Cardiac muscle cell (in vitro differentiated cells and primary cell): ENCODE data around the gene KCNMB2. TPM values are rescaled to one million over a fixed set of nuclear protein-coding genes. Genes with fewer than 3 reads are reported as not detected.
"Not testable (repeated sequence)": the region's sequence is repeated elsewhere in the genome, so short reads cannot be mapped to it uniquely, and the experiment has no call there.

Experiments used
- DNase-seq, 2 donors: peaks; one replicate each; pipeline versions ENCODE4 v3.0.0 to v3.0.0-alpha.2; 2010 to 2017; ENCODE audit warnings: low read depth in 1 of 2, low spot score in 1 of 2
- H3K27ac ChIP-seq: fragments of 200-600 bp; sonication (generic); 2 replicates; pipeline ENCODE4 v1.5.1; 2016
- H3K27me3 ChIP-seq: fragments of 200-600 bp; sonication (generic); 2 replicates; pipeline ENCODE4 v1.6.0; 2016; ENCODE audit warnings: control low read depth
- H3K36me3 ChIP-seq: fragments of 200-600 bp; sonication (generic); 2 replicates; pipeline ENCODE4 v1.5.1; 2016; ENCODE audit warnings: control low read depth
- H3K4me1 ChIP-seq: fragments of 200-600 bp; sonication (generic); 2 replicates; pipeline ENCODE4 v1.8.1; 2017; ENCODE audit warnings: low read depth, mild to moderate bottlenecking, mixed run types
- H3K4me3 ChIP-seq: fragments of 200-600 bp; sonication (generic); 2 replicates; pipeline ENCODE4 v1.5.1; 2016; ENCODE audit warnings: mild to moderate bottlenecking
- H3K9me3 ChIP-seq: fragments of 200-600 bp; sonication (generic); 2 replicates; pipeline ENCODE4 v1.5.1; 2017; ENCODE audit warnings: low read depth, mild to moderate bottlenecking, control low read depth
- polyA plus RNA-seq: library from polyadenylated mRNA; unstranded; fragments of >200 nt; fragmentation: Nextera tagmentation; extraction: Ambion mirVana; gene quantifications from 2 replicates; pipeline ENCODE4 v1.2.1, GENCODE V29; 2016
- total RNA-seq: library from RNA; depleted of rRNA; stranded (reverse); fragments of >200 nt; gene quantifications from 2 replicates; pipeline ENCODE4 v1.2.3, GENCODE V29; 2016
- TF ChIP-seq, protein P1 (sequence below): IDR thresholded peaks from 2 replicates; pipeline ENCODE4 v1.5.1; 2012; ENCODE audit warnings: low read depth, mild to moderate bottlenecking, low read length

KCNMB2 gene
- total and polyA plus RNA-seq, 2 experiments from 2014 or later: 0.33 TPM; not detected in 1

DNA sequence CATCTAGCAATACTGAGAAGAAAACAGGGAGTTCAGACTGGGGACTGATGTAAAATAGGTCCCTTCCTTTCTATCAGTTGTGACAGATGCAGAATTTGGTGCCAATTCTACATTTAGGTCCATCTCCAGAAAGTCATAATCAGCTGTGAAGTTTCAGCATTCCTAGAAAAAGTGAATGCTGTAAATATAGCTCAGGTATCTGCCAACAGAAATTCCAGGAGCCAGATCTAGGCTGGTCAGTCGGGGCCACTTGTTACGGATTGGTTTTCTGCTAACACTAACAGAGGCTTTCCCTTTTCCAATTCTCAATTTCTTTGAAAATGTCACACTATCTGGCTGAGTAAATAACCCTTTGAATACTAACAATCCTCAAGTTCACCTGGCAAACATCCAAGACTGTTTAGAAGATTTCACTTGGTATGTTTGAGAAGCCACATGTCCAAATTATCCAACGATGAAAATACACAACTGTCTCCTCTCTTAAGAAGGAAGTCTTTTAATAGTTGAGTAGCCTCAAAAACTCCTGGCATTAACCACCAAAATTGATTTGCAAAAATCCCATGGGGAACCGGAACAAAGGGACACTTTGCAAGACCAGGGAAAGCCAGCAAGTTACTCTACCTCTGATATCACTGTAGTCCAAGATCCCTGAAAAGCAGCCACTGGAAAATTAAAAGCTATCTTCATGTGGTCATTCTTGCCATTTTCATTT is 313.1 kb downstream of the KCNMB2 start:
- Histone ChIP-seq H3K27me3 (no peaks in the 10 kb centered on the region), H3K4me3 (no peak overlapping the region), H3K36me3 (no peaks in the 10 kb centered on the region), H3K4me1 (no peaks in the 10 kb centered on the region), H3K9me3 (no peaks in the 10 kb centered on the region), H3K27ac (no peak overlapping the region)
- DNase-seq: no peak
- TF ChIP-seq, protein P1, sequence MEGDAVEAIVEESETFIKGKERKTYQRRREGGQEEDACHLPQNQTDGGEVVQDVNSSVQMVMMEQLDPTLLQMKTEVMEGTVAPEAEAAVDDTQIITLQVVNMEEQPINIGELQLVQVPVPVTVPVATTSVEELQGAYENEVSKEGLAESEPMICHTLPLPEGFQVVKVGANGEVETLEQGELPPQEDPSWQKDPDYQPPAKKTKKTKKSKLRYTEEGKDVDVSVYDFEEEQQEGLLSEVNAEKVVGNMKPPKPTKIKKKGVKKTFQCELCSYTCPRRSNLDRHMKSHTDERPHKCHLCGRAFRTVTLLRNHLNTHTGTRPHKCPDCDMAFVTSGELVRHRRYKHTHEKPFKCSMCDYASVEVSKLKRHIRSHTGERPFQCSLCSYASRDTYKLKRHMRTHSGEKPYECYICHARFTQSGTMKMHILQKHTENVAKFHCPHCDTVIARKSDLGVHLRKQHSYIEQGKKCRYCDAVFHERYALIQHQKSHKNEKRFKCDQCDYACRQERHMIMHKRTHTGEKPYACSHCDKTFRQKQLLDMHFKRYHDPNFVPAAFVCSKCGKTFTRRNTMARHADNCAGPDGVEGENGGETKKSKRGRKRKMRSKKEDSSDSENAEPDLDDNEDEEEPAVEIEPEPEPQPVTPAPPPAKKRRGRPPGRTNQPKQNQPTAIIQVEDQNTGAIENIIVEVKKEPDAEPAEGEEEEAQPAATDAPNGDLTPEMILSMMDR: no peak

DNA sequence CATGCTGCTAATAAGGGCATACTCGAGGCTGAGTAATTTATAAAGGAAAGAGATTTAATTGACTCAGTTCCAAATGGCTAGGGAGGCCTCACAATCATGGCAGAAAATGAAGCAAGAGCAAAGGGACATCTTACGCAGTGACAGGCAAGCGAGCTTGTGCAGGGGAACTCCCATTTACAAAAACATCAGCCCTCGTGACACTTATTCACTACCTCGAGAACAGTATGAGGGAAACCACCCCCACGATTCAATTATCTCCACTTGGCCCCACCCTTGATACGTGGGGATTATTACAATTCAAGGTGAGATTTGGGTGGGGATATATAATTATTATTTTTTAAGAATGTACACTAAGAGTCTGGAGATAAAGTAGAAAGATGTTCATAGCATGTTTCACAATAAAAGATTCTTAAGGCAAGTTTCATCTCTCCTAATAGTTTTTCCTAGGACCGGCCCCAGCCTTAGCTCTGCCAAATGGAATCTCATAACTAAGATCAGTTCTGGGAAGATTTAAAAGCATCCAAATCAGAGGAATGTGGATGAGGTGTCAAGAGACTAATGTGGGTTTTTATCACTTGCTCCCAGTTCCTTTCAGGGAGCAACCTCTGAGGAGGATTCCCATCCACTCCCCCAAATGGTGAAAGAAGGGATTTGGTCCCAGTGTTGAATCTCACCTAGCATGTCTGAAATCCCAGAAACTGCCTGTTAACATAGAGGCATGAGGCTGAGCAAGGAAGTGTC is 314.4 kb downstream of the KCNMB2 start:
- Histone ChIP-seq H3K4me3 (no peak overlapping the region), H3K27ac (no peak overlapping the region), H3K27me3 (no peaks in the 10 kb centered on the region), H3K9me3 (no peaks in the 10 kb centered on the region), H3K36me3 (no peaks in the 10 kb centered on the region), H3K4me1 (no peaks in the 10 kb centered on the region)
- TF ChIP-seq, protein P1: no peak
- DNase-seq: no peak

- H3K9me3 ChIP-seq: no peaks in the 10 kb centered on the region
- H3K36me3 ChIP-seq: no peaks in the 10 kb centered on the region
- no peaks in the 10 kb centered on the region for H3K27me3 ChIP-seq
- no peak overlapping the region for H3K4me3 ChIP-seq
- no peak for DNase-seq
- no peaks in the 10 kb centered on the region for H3K4me1 ChIP-seq
- TF ChIP-seq, protein P1: no peak
- H3K27ac ChIP-seq: no peak overlapping the region
Observed at GRCh38 chr3:178851564-178851963, 315.3 kb downstream of the KCNMB2 start.

- Histone ChIP-seq H3K4me1 (no peaks in the 10 kb centered on the region), H3K36me3 (no peaks in the 10 kb centered on the region), H3K9me3 (no peaks in the 10 kb centered on the region), H3K27ac (no peak overlapping the region), H3K27me3 (no peaks in the 10 kb centered on the region), H3K4me3 (no peak overlapping the region)
- TF ChIP-seq, protein P1: no peak
- no peak for DNase-seq
Observed at GRCh38 chr3:178856804-178857203, 320.6 kb downstream of the KCNMB2 start.

DNA sequence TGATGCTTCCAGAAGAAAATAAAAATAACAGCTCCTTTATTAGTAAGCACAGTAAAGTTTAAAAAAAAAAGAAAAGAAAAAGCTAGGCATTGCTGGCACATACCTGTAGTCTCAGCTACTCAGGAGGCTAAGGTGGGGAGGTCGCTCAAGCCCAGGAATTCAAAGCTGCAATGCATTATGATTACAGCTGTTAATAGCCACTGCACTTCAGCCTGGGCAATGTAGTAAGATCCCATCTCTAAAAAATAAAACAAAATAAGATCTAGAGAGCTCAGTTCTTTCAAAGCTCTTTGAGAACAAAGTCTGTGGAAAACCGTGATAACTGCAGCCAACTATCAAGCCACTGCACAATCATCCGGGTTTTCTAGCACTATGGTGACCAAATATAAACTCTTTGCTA is 323.1 kb downstream of the KCNMB2 start:
- Histone ChIP-seq H3K9me3 (no peaks in the 10 kb centered on the region), H3K4me1 (no peaks in the 10 kb centered on the region), H3K27ac (no peak overlapping the region), H3K27me3 (no peaks in the 10 kb centered on the region), H3K36me3 (no peaks in the 10 kb centered on the region), H3K4me3 (no peak overlapping the region)
- TF ChIP-seq, protein P1: no peak
- no peak for DNase-seq

DNA sequence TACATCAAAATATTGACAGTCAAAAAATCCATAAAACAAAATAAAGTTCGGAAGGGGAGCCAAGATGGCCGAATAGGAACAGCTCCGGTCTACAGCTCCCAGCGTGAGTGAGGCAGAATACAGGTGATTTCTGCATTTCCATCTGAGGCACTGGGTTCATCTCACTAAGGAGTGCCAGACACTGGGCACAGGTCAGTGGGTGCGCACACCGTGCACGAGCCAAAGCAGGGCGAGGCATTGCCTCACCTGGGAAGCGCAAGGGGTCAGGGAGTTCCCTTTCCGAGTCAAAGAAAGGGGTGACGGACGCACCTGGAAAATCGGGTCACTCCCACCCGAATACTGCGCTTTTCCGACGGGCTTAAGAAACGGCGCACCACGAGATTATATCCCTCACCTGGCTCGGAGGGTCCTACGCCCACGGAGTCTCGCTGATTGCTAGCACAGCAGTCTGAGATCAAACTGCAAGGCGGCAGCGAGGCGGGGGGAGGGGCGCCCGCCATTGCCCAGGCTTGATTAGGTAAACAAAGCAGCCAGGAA is 323.7 kb downstream of the KCNMB2 start:
- not testable (repeated sequence) for H3K36me3 ChIP-seq, H3K27ac ChIP-seq, DNase-seq, H3K9me3 ChIP-seq, H3K4me3 ChIP-seq, H3K4me1 ChIP-seq, H3K27me3 ChIP-seq
